ENCODE results near the gene ATF4.

ATF4 gene

GRCh38 chr22:39520226-39521105, at the start of gene ATF4:
ATF4 (plus strand) TSS chr22:39520562; CDS start chr22:39521446, 884 bp downstream.
- peak; percentile 56 for DNase-seq (ENCODE audit: low read depth, low spot score)

GRCh38 chr22:39471381-39472141, 48.8 kb upstream of the ATF4 start:
- peak; percentile 86 for DNase-seq (ENCODE audit: low read depth, low spot score)

GRCh38 chr22:39472570-39473556, 47.5 kb upstream of the ATF4 start:
- DNase-seq (ENCODE audit: low read depth, low spot score), result peak; percentile 79

- no peak for DNase-seq (ENCODE audit: low read depth, low spot score)
These were observed 46.5 kb upstream of the ATF4 start for GRCh38 chr22:39473851-39474250.

- DNase-seq (ENCODE audit: low read depth, low spot score), result peak; percentile 98
These were observed 45.8 kb upstream of the ATF4 start for GRCh38 chr22:39474351-39475111.

GRCh38 chr22:39475337-39475736, 45.0 kb upstream of the ATF4 start:
- no peak for DNase-seq (ENCODE audit: low read depth, low spot score)

- peak; percentile 58 for DNase-seq (ENCODE audit: low read depth, low spot score)
These were observed 44.5 kb upstream of the ATF4 start for GRCh38 chr22:39475902-39476301.

GRCh38 chr22:39476664-39477063, 43.7 kb upstream of the ATF4 start:
- DNase-seq (ENCODE audit: low read depth, low spot score), result no peak

- no peak for DNase-seq (ENCODE audit: low read depth, low spot score)
These were observed 42.8 kb upstream of the ATF4 start for GRCh38 chr22:39477542-39477941.

- DNase-seq (ENCODE audit: low read depth, low spot score), result peak; percentile 63
These were observed 41.9 kb upstream of the ATF4 start for GRCh38 chr22:39478441-39478850.

GRCh38 chr22:39479254-39479653, 41.1 kb upstream of the ATF4 start:
- no peak for DNase-seq (ENCODE audit: low read depth, low spot score)

- no peak for DNase-seq (ENCODE audit: low read depth, low spot score)
These were observed 39.8 kb upstream of the ATF4 start for GRCh38 chr22:39480557-39480956.

- DNase-seq (ENCODE audit: low read depth, low spot score), result no peak
These were observed 39.3 kb upstream of the ATF4 start for GRCh38 chr22:39481054-39481453.

GRCh38 chr22:39481595-39481994, 38.8 kb upstream of the ATF4 start:
- no peak for DNase-seq (ENCODE audit: low read depth, low spot score)

- peak; percentile 44 for DNase-seq (ENCODE audit: low read depth, low spot score)
These were observed 37.6 kb upstream of the ATF4 start for GRCh38 chr22:39482768-39483167.

GRCh38 chr22:39486951-39487825, 33.2 kb upstream of the ATF4 start:
- no peak for DNase-seq (ENCODE audit: low read depth, low spot score)

- DNase-seq (ENCODE audit: low read depth, low spot score), result no peak
These were observed 32.4 kb upstream of the ATF4 start for GRCh38 chr22:39487826-39488520.

GRCh38 chr22:39488563-39489083, 31.7 kb upstream of the ATF4 start:
- DNase-seq (ENCODE audit: low read depth, low spot score), result no peak
